ENCODE results near the gene TTC3. TPM values are rescaled to one million over a fixed set of nuclear protein-coding genes. Genes with fewer than 3 reads are reported as not detected.
A peak's percentile ranks its signal among the peaks of the same experiment; 100 is the strongest.

TTC3 gene
- total RNA-seq, 2 experiments from 2014 or later = 141 to 142 TPM

GRCh38 chr21:37204580-37204979, 131.5 kb downstream of the TTC3 start:
- CTCF ChIA-PET = no interaction called here
- no peak overlapping the region for H3K4me3 Mint-ChIP-seq
- peaks cover 14% of the 10 kb centered on the region for H3K4me1 Mint-ChIP-seq (ENCODE audit: low read depth)
- H3K27ac ChIP-seq (ENCODE audit: low read depth in 1 of 2, low read length in 2 of 2) = no peak overlapping the region
- no peak overlapping the region for H3K4me3 ChIP-seq (ENCODE audit: low read length)
- no peaks in the 10 kb centered on the region for H3K9me3 Mint-ChIP-seq
- no peaks in the 10 kb centered on the region for H3K27me3 ChIP-seq (ENCODE audit: control insufficient read depth in 1 of 2, insufficient read depth in 2 of 2, low read length in 2 of 2)
- DNase-seq (no peak), ATAC-seq (ENCODE audit: poor library complexity) (no peak)
- intact Hi-C loops (cut with DNase I, micrococcal nuclease) = no loop called here
- H3K27ac Mint-ChIP-seq = no peak overlapping the region
- no peaks in the 10 kb centered on the region for H3K9me3 ChIP-seq (ENCODE audit: control insufficient read depth in 1 of 2, insufficient read depth in 1 of 2, low read length in 2 of 2)
- H3K36me3 ChIP-seq (ENCODE audit: insufficient read depth, low read length) = peaks cover 35% of the 10 kb centered on the region
- POLR2A ChIA-PET = no interaction called here
- H3K36me3 Mint-ChIP-seq (ENCODE audit: low read depth) = peaks cover 53% of the 10 kb centered on the region
- TF ChIP-seq CTCF (IDR thresholded peaks at IDR 0.05) = no peak
- H3K27me3 Mint-ChIP-seq = no peaks in the 10 kb centered on the region
- peaks cover 11% of the 10 kb centered on the region for H3K4me1 ChIP-seq (ENCODE audit: insufficient read depth, low read length)

- peaks cover 36% of the 10 kb centered on the region for H3K36me3 Mint-ChIP-seq (ENCODE audit: low read depth)
- ATAC-seq (ENCODE audit: poor library complexity) (no peak), DNase-seq (peak in 1 of 14 experiments; percentile 31)
- intact Hi-C loops (cut with DNase I, micrococcal nuclease) = no loop called here
- ChIA-PET POLR2A (no interaction called here), CTCF (interaction anchor here (0.6 kb wide), 1 partner anchor 902 kb away, joined by 3 read pairs; no protein-coding TSS in a partner anchor)
- peaks cover 14% of the 10 kb centered on the region for H3K4me1 Mint-ChIP-seq (ENCODE audit: low read depth)
- no peak for TF ChIP-seq CTCF (IDR thresholded peaks at IDR 0.05)
- Histone ChIP-seq H3K27ac (ENCODE audit: low read depth in 1 of 2, low read length in 2 of 2) (no peak overlapping the region), H3K36me3 (ENCODE audit: insufficient read depth, low read length) (peaks cover 16% of the 10 kb centered on the region), H3K9me3 (ENCODE audit: control insufficient read depth in 1 of 2, insufficient read depth in 1 of 2, low read length in 2 of 2) (peaks cover 0 to 6% of the 10 kb centered on the region in 2 experiments), H3K4me3 (ENCODE audit: low read length) (no peak overlapping the region), H3K27me3 (ENCODE audit: control insufficient read depth in 1 of 2, insufficient read depth in 2 of 2, low read length in 2 of 2) (no peaks in the 10 kb centered on the region), H3K4me1 (ENCODE audit: insufficient read depth, low read length) (peaks cover 11% of the 10 kb centered on the region)
- H3K27ac Mint-ChIP-seq = peak overlapping the region; percentile 25
- H3K9me3 Mint-ChIP-seq = peaks cover under 1% of the 10 kb centered on the region
- H3K27me3 Mint-ChIP-seq = no peaks in the 10 kb centered on the region
- no peak overlapping the region for H3K4me3 Mint-ChIP-seq
Measured at GRCh38 chr21:37206496-37206895, 133.4 kb downstream of the TTC3 start.

GRCh38 chr21:37207441-37208009, 134.5 kb downstream of the TTC3 start:
- Mint-ChIP-seq H3K4me3 (no peak overlapping the region), H3K36me3 (ENCODE audit: low read depth) (peaks cover 26% of the 10 kb centered on the region), H3K4me1 (ENCODE audit: low read depth) (peaks cover 14% of the 10 kb centered on the region), H3K9me3 (peaks cover 2% of the 10 kb centered on the region), H3K27me3 (no peaks in the 10 kb centered on the region), H3K27ac (no peak overlapping the region)
- H3K4me1 ChIP-seq (ENCODE audit: insufficient read depth, low read length) = peaks cover 11% of the 10 kb centered on the region
- no peak overlapping the region for H3K4me3 ChIP-seq (ENCODE audit: low read length)
- ChIA-PET CTCF (no interaction called here), POLR2A (no interaction called here)
- intact Hi-C loops (cut with DNase I, micrococcal nuclease) = no loop called here
- H3K9me3 ChIP-seq (ENCODE audit: control insufficient read depth in 1 of 2, insufficient read depth in 1 of 2, low read length in 2 of 2) = peaks cover 0 to 6% of the 10 kb centered on the region in 2 experiments
- H3K36me3 ChIP-seq (ENCODE audit: insufficient read depth, low read length) = peaks cover 8% of the 10 kb centered on the region
- TF ChIP-seq CTCF (IDR thresholded peaks at IDR 0.05) = no peak
- no peak for ATAC-seq (ENCODE audit: poor library complexity)
- no peak for DNase-seq
- H3K27ac ChIP-seq (ENCODE audit: low read depth in 1 of 2, low read length in 2 of 2) = no peak overlapping the region
- no peaks in the 10 kb centered on the region for H3K27me3 ChIP-seq (ENCODE audit: control insufficient read depth in 1 of 2, insufficient read depth in 2 of 2, low read length in 2 of 2)

Measured in CD4-positive, alpha-beta T cell (primary cell).